ENCODE results near the gene NTPCR. TPM values are rescaled to one million over a fixed set of nuclear protein-coding genes. Genes with fewer than 3 reads are reported as not detected.

Gene NTPCR
- total RNA-seq, 6 experiments from 2014 or later = 25.5 to 31.8 (median 28.2) TPM

GRCh38 chr1:232992227-232992626 lies 41.8 kb downstream of the NTPCR start:
- peaks cover 9% of the 10 kb centered on the region; the same call in 1 of the 2 replicates for H3K27me3 Mint-ChIP-seq (ENCODE audit: insufficient read depth)
- no peak overlapping the region for H3K4me3 Mint-ChIP-seq
- peaks cover 15% of the 10 kb centered on the region for H3K4me1 Mint-ChIP-seq (ENCODE audit: low read depth)
- no peak overlapping the region for H3K27ac Mint-ChIP-seq
- H3K36me3 Mint-ChIP-seq (ENCODE audit: low read depth) = peaks cover 48% of the 10 kb centered on the region
- DNase-seq = no peak
- H3K9me3 Mint-ChIP-seq = peaks cover 24% of the 10 kb centered on the region
- no peak for TF ChIP-seq CTCF (IDR thresholded peaks at IDR 0.05)

- DNase-seq = no peak
- no peak for TF ChIP-seq CTCF (IDR thresholded peaks at IDR 0.05)
- Mint-ChIP-seq H3K27me3 (ENCODE audit: insufficient read depth) (peaks cover 9% of the 10 kb centered on the region; the same call in 1 of the 2 replicates), H3K36me3 (ENCODE audit: low read depth) (peaks cover 60% of the 10 kb centered on the region), H3K4me1 (ENCODE audit: low read depth) (peaks cover 6% of the 10 kb centered on the region), H3K4me3 (no peak overlapping the region), H3K9me3 (peaks cover 24% of the 10 kb centered on the region), H3K27ac (no peak overlapping the region)
Observed at GRCh38 chr1:232993555-232993954, 43.1 kb downstream of the NTPCR start.

- no peak for DNase-seq
- H3K27ac Mint-ChIP-seq = no peak overlapping the region
- TF ChIP-seq CTCF (IDR thresholded peaks at IDR 0.05) = no peak
- H3K27me3 Mint-ChIP-seq (ENCODE audit: insufficient read depth) = peaks cover 9% of the 10 kb centered on the region; the same call in 1 of the 2 replicates
- H3K4me3 Mint-ChIP-seq = no peak overlapping the region
- H3K9me3 Mint-ChIP-seq = peaks cover 24% of the 10 kb centered on the region
- H3K36me3 Mint-ChIP-seq (ENCODE audit: low read depth) = peaks cover 73% of the 10 kb centered on the region
- H3K4me1 Mint-ChIP-seq (ENCODE audit: low read depth) = no peaks in the 10 kb centered on the region
Observed at GRCh38 chr1:232995189-232995588, 44.8 kb downstream of the NTPCR start.

- no peak for DNase-seq
- H3K27me3 Mint-ChIP-seq (ENCODE audit: insufficient read depth) = peaks cover 7% of the 10 kb centered on the region; the same call in 1 of the 2 replicates
- H3K4me3 Mint-ChIP-seq = no peak overlapping the region
- peaks cover 24% of the 10 kb centered on the region for H3K9me3 Mint-ChIP-seq
- H3K27ac Mint-ChIP-seq = no peak overlapping the region
- TF ChIP-seq CTCF (IDR thresholded peaks at IDR 0.05) = no peak
- no peaks in the 10 kb centered on the region for H3K4me1 Mint-ChIP-seq (ENCODE audit: low read depth)
- H3K36me3 Mint-ChIP-seq (ENCODE audit: low read depth) = peaks cover 79% of the 10 kb centered on the region
Observed at GRCh38 chr1:232996143-232996542, 45.7 kb downstream of the NTPCR start.

GRCh38 chr1:232998138-232998537 lies 47.7 kb downstream of the NTPCR start:
- no peak for DNase-seq
- TF ChIP-seq CTCF (IDR thresholded peaks at IDR 0.05) = no peak
- Mint-ChIP-seq H3K36me3 (ENCODE audit: low read depth) (peaks cover 67% of the 10 kb centered on the region), H3K27ac (no peak overlapping the region), H3K27me3 (ENCODE audit: insufficient read depth) (peaks cover 4% of the 10 kb centered on the region; the same call in 1 of the 2 replicates), H3K9me3 (peaks cover 23% of the 10 kb centered on the region), H3K4me3 (no peak overlapping the region), H3K4me1 (ENCODE audit: low read depth) (no peaks in the 10 kb centered on the region)

- no peaks in the 10 kb centered on the region for H3K4me1 Mint-ChIP-seq (ENCODE audit: low read depth)
- no peak for DNase-seq
- H3K27me3 Mint-ChIP-seq (ENCODE audit: insufficient read depth) = peaks cover 4% of the 10 kb centered on the region; the same call in 1 of the 2 replicates
- H3K4me3 Mint-ChIP-seq = no peak overlapping the region
- H3K9me3 Mint-ChIP-seq = peaks cover 18% of the 10 kb centered on the region
- TF ChIP-seq CTCF (IDR thresholded peaks at IDR 0.05) = no peak
- H3K27ac Mint-ChIP-seq = no peak overlapping the region
- peaks cover 62% of the 10 kb centered on the region for H3K36me3 Mint-ChIP-seq (ENCODE audit: low read depth)
Observed at GRCh38 chr1:232998646-232999045, 48.2 kb downstream of the NTPCR start.
